HL-60 (cell line): Measurements from ENCODE around the gene CDYL.

Experiments used
- DNase-seq, 2 experiments: peaks; one replicate each; pipeline ENCODE4 v3.0.0-alpha.2; 2010 to 2020; ENCODE audit warnings: low read depth in 1 of 2, low spot score in 1 of 2
- H3K27ac ChIP-seq: fragments of 250-450 bp; sonication (Bioruptor Pico); replicated peaks from 2 replicates; pipeline ENCODE4 v1.5.1; 2020; ENCODE audit warnings: mild to moderate bottlenecking, moderate library complexity
- H3K27me3 ChIP-seq: fragments of 250-450 bp; sonication (Bioruptor Pico); 2 replicates; pipeline ENCODE4 v1.5.1; 2021; ENCODE audit warnings: mild to moderate bottlenecking, moderate library complexity; ENCODE audit not compliant: insufficient read depth, poor library complexity, severe bottlenecking
- H3K4me3 ChIP-seq: replicated peaks from 2 replicates; pipeline ENCODE4 v1.5.1; 2011; ENCODE audit warnings: mild to moderate bottlenecking, control low read depth, low read length; ENCODE audit not compliant: insufficient read depth
- GABPA ChIP-seq: IDR thresholded peaks from 2 replicates; pipeline ENCODE4 v1.6.1; 2012; ENCODE audit warnings: low read depth
- POLR2AphosphoS5 ChIP-seq: IDR thresholded peaks from 2 replicates; pipeline ENCODE4 v1.6.1; 2012; ENCODE audit warnings: low read depth
- SPI1 ChIP-seq: IDR thresholded peaks from 2 replicates; pipeline ENCODE4 v1.6.1; 2012; ENCODE audit warnings: low read depth, mild to moderate bottlenecking, borderline replicate concordance
- TF ChIP-seq, protein P1 (sequence below): IDR thresholded peaks from one replicate; pipeline ENCODE4 v1.5.1; 2011; ENCODE audit warnings: low read length, control low read depth, inconsistent platforms; ENCODE audit not compliant: insufficient read depth
- TF ChIP-seq, protein P2 (sequence below): IDR thresholded peaks from 2 replicates; pipeline ENCODE4 v1.6.1; 2012; ENCODE audit warnings: low read depth; ENCODE audit not compliant: insufficient replicate concordance

The CDYL gene

DNA sequence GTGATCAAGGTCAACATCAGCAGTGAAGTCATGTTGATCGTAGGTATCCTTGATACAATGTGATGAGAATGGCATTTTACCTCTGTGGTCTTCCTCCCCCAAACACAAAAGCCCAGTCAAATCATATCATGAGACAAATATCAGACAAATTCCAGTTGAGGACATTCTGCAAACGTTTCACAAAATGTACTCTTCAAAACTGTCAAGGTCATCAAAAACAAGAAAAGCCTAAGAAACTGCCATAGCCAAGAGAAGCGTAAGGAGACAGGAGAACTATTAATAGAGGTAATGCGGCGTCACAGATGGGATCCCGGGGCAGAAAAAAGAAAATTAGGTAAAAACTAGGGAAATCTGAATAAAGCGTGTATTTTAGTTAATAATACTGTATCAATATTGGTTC is 7.4 kb upstream of the CDYL start:
- DNase-seq: no peak
- no peaks in the 10 kb centered on the region for H3K27me3 ChIP-seq
- no peak overlapping the region for H3K4me3 ChIP-seq
- H3K27ac ChIP-seq: no peak overlapping the region
- TF ChIP-seq POLR2AphosphoS5: no peak

DNA sequence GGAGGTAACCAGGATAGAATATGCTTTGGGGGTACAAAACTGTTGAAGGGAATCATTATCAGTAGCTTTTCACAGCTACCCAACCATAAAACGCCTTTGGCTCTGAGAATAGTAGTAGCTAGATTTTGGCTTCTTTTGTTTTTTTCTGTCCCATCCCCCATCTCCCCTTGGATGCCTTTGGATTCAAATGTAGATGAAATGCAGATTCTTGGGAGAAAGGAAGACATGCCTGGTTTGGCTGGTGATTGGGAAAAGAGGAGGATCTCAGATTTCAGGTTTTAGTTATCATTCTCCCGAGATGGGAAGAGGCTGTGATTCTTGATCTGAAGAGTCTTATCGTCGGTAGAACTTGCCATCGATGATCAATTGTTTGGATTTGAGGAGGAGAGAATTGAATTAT is 3.5 kb upstream of the CDYL start:
- H3K27me3 ChIP-seq: no peaks in the 10 kb centered on the region
- DNase-seq: no peak
- no peak overlapping the region for H3K27ac ChIP-seq
- H3K4me3 ChIP-seq: no peak overlapping the region
- TF ChIP-seq GABPA: no peak
- no peak for TF ChIP-seq POLR2AphosphoS5
- TF ChIP-seq, protein P1, sequence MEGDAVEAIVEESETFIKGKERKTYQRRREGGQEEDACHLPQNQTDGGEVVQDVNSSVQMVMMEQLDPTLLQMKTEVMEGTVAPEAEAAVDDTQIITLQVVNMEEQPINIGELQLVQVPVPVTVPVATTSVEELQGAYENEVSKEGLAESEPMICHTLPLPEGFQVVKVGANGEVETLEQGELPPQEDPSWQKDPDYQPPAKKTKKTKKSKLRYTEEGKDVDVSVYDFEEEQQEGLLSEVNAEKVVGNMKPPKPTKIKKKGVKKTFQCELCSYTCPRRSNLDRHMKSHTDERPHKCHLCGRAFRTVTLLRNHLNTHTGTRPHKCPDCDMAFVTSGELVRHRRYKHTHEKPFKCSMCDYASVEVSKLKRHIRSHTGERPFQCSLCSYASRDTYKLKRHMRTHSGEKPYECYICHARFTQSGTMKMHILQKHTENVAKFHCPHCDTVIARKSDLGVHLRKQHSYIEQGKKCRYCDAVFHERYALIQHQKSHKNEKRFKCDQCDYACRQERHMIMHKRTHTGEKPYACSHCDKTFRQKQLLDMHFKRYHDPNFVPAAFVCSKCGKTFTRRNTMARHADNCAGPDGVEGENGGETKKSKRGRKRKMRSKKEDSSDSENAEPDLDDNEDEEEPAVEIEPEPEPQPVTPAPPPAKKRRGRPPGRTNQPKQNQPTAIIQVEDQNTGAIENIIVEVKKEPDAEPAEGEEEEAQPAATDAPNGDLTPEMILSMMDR: no peak
- TF ChIP-seq, protein P2, sequence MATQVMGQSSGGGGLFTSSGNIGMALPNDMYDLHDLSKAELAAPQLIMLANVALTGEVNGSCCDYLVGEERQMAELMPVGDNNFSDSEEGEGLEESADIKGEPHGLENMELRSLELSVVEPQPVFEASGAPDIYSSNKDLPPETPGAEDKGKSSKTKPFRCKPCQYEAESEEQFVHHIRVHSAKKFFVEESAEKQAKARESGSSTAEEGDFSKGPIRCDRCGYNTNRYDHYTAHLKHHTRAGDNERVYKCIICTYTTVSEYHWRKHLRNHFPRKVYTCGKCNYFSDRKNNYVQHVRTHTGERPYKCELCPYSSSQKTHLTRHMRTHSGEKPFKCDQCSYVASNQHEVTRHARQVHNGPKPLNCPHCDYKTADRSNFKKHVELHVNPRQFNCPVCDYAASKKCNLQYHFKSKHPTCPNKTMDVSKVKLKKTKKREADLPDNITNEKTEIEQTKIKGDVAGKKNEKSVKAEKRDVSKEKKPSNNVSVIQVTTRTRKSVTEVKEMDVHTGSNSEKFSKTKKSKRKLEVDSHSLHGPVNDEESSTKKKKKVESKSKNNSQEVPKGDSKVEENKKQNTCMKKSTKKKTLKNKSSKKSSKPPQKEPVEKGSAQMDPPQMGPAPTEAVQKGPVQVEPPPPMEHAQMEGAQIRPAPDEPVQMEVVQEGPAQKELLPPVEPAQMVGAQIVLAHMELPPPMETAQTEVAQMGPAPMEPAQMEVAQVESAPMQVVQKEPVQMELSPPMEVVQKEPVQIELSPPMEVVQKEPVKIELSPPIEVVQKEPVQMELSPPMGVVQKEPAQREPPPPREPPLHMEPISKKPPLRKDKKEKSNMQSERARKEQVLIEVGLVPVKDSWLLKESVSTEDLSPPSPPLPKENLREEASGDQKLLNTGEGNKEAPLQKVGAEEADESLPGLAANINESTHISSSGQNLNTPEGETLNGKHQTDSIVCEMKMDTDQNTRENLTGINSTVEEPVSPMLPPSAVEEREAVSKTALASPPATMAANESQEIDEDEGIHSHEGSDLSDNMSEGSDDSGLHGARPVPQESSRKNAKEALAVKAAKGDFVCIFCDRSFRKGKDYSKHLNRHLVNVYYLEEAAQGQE: no peak
- TF ChIP-seq SPI1: no peak

DNA sequence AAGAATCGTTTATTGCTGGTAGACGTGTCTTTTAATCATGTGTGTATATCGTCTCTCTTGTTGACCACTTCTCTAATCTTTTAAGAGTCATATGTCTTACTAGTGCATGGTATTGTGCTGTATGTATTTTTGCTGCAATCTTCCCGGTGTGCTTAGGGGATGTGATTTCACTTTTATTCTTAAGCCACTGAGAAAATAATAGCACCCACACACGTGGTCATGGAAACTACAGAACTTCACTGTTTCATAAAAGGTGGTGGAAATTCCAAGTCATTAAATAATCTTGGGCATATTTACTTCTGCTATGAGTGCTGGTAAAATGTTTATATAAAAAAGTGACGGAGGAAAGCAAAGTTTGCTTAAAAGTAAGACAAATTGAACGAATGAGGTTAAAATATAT is 3.0 kb upstream of the CDYL start:
- no peak overlapping the region for H3K27ac ChIP-seq
- DNase-seq: no peak
- TF ChIP-seq SPI1 (no peak), GABPA (no peak), POLR2AphosphoS5 (no peak)
- TF ChIP-seq, protein P1: no peak
- TF ChIP-seq, protein P2: no peak
- no peaks in the 10 kb centered on the region for H3K27me3 ChIP-seq
- H3K4me3 ChIP-seq: no peak overlapping the region

DNA sequence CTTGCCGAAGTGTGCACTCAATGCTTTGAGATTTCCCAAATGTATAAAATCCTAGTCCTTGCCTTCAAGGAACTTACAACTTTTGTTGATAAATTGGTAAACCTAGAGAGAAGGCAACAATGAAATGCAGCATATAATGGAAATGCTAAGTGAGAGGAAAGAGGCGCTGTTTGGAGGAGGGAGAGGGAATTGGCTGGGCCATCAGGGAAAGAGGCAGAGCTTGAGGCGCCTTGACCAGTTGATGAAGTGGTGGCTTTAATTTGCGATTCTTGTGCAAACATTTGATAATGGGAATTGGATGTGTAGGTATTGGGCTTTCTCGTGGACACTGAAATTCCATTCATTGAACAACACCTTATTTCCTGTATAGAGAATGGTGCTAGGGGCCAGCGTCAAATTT is 1.9 kb upstream of the CDYL start:
- no peak for DNase-seq
- TF ChIP-seq, protein P1: no peak
- TF ChIP-seq, protein P2: no peak
- TF ChIP-seq GABPA (no peak), SPI1 (no peak), POLR2AphosphoS5 (no peak)
- H3K27ac ChIP-seq: no peak overlapping the region
- no peak overlapping the region for H3K4me3 ChIP-seq
- H3K27me3 ChIP-seq: no peaks in the 10 kb centered on the region
